B cell (primary cell): ENCODE measurements around the gene TRMU.

ENCODE experiments used
- CTCF ChIP-seq: fragments of 200-600 bp; IDR thresholded peaks from one replicate; pipeline ENCODE4 v1.8.0; 2022; ENCODE audit warnings: antibody characterized with exemption, mild to moderate bottlenecking
- EZH2 ChIP-seq: IDR thresholded peaks from 2 replicates; pipeline ENCODE4 v1.6.1; 2012; ENCODE audit warnings: borderline replicate concordance, low read depth, mild to moderate bottlenecking, moderate library complexity, low read length; ENCODE audit not compliant: insufficient read depth, poor library complexity, severe bottlenecking

GRCh38 chr22:46369716-46370583 lies 34.4 kb downstream of the TRMU start:
- TF ChIP-seq CTCF, result no peak
- TF ChIP-seq EZH2, result no peak
